Fibroblast of upper back skin (primary cell): ENCODE data around the gene TRABD2B.
A peak's percentile ranks its signal among the peaks of the same experiment; 100 is the strongest.
"Not testable (repeated sequence)": the region's sequence is repeated elsewhere in the genome, so short reads cannot be mapped to it uniquely, and the experiment has no call there.

Source experiments
- DNase-seq: peaks from one replicate; pipeline ENCODE4 v3.0.0-alpha.2; 2013

Gene TRABD2B

DNA sequence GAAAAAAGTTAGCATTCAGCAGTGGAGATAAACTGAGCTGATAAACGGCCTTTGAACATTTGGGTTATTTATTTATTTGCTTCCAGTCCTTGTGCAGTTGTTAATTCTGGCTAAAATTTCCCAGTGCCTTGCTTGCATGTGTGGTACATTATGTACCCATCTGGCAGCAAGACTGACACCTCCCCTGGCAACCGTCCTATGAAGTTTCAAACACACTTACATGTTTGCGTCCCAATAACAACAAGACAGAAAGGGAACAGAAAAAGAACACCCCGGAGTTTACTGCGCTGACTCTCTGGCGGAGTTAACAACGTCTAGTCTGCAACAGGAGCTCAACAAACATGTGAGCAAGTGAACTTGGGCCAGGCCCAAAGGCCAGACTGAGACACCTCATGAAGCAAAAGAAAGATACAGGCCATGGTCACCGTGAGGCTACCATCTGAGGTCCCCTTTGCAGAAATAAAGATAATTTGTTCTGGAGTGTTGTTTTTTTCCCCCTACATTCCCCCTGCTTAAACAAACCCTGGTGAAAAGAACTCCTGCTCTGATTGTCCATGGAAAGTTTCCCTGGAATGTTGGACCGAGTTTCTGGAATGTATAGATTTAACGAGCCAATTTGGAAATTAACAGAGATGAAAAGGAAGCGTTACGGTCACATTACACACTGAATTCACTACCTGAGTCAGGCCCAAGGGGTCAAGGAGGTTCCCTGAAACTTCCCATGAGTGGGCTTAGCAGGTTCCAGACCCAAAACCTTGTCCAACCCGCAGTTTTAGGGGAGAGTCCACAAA is 33.4 kb downstream of the TRABD2B start:
- DNase-seq, result no peak

GRCh38 chr1:47962750-47963492 is 34.3 kb downstream of the TRABD2B start:
- DNase-seq, result no peak

GRCh38 chr1:47961835-47962234 is 35.4 kb downstream of the TRABD2B start:
- DNase-seq, result not testable (repeated sequence)

DNA sequence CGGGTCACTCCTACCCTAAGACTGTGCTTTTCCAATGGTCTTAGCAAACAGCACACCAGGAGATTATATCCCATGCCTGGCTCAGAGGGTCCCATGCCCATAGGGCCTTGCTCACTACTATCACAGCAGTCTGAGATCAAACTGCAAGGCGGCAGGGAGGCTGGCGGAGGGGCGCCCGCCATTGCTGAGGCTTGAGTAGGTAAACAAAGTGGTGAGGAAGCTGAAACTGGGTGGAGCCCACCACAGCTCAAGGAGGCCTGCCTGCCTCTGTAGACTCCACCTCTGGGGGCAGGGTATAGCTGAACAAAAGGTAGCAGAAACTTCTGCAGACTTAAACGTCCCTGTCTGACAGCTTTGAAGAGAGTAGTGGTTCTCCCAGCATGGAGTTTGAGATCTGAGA is 40.7 kb downstream of the TRABD2B start:
- DNase-seq, result not testable (repeated sequence)

- DNase-seq, result no peak
These were observed 43.5 kb downstream of the TRABD2B start for GRCh38 chr1:47953661-47954060.

DNA sequence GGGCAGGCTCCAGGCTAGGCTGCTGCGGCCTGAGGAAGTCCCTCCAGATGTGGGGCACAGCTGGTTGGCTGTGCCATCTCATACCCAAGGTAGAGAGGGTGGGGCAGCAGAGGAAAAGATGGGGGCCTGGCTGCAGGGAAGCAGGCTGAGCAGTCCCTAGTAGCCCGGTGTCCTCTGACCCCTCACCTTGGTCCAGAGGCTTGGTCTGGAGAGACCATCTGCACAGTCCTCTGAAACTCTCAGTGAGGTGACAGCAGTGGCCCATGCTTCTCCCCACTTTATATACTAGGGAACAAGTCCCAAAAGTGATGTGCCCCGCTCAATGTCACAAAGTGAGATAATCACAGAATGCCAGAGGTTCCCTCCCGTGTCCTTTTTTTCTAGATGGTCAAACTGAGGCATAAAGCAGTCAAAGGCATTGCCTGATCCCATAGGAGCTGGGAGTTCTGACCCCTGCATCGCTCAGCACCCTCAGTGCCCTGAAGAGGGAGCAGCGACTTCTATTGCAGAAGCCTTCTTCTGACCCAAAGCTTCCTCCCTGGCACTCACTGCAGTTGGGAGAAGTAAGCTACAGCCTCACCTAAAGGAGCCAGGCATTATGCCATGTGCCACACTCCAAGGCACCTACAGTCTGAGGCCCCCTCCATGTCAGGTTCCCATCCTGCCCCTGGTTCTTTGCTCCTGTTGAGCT is 45.5 kb downstream of the TRABD2B start:
- DNase-seq, result no peak

DNA sequence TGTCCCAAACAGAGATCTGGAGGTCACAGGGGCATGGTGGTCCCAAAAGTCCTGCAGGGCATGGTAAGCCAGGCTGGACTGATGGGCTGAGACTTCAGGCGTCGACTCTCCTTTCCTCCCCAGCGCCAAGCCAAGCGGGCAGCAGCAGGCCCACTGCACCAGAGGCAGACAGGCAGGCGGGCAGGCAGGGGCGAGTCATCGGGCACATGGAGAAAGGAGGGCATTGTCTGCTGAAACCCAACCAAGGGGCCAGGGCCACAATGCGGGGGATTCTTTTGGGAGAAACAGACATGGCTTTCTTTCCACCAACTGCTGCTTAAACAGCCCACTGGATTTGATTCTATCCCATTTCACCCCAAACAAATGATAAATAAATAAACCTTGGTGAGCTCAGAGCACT is 46.2 kb downstream of the TRABD2B start:
- no peak for DNase-seq

DNA sequence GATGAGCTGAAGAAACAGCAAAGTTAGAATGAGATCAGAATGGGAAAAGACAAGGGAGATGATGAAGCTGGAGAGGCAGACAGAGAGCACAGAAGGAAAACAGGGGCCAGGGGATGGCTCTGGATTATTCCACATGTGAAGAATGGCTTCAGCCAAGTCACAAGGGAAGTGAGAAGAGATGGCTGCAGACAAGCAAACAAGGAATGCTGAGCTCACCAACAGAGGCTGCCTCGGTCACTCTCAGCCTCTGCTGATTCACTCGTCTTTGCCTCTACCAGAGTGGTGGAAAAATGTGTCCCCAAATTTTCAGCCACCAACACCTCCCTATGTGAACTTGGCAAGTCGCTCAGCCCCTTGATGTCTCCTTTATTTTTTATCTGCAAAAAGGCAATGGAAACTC is 46.7 kb downstream of the TRABD2B start:
- DNase-seq, result no peak

- DNase-seq, result no peak
These were observed 49.1 kb downstream of the TRABD2B start for GRCh38 chr1:47948126-47948525.

DNA sequence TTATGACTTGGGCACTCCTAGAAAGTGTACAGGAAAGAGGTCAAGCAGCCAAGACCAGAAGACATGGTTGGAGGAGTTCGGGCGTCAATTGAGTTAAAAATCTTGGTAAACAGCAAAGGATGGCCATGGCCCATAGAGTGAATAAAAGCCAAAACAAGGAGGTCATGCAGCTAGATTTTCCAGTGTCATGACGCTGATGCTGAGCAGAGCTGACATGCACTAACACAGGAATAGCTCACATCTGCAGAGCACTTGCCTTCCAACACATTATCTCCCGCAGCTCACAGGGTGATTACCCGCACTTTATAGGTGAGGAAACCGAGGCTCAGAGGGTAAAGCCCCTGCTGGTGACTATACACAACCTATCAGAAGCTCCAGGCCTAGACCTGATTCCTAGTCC is 49.7 kb downstream of the TRABD2B start:
- DNase-seq, result no peak

DNA sequence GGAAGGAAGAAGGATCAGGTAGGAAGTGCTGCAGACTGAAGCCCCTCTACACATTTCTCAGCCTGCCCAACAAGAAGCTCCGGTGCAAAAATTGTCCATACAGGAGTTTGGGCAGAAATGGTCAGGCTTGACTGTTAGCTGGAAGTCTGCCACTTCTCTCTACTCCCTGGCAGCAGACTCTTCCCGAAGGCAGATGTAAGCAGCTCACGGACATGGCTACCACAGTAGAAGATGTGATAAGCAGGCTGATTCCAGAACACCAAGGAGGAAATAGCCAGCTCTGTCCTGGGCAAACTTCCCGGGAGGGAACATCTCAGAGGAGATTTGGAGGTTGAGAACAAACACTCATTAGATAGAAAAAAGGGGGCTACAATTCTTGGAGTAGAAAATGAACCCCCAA is 52.6 kb downstream of the TRABD2B start:
- no peak for DNase-seq

DNA sequence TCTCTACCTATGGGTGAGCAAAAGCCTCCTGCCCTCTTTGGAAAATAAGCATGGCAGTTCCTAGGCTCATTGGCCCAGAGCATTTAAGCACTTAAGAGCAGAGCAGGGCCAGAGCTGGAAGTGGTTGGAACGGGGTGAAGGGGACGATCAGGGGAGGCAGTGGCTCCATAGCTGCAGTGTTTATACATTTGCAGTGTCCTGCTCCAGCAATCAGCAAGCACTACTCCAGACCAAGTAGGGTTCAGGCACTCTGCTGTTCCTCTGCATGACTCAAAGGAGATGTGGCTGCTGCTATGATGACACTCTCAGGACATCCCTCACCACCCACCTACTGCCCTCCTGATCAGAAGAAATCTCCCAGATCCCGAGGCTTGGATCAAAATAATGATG is 55.0 kb downstream of the TRABD2B start:
- DNase-seq, result no peak

- no peak for DNase-seq
These were observed 55.5 kb downstream of the TRABD2B start for GRCh38 chr1:47941609-47942239.

GRCh38 chr1:47940779-47941178 is 56.4 kb downstream of the TRABD2B start:
- peak; percentile 58 for DNase-seq

- DNase-seq, result no peak
These were observed 56.9 kb downstream of the TRABD2B start for GRCh38 chr1:47940326-47940725.

GRCh38 chr1:47938520-47938919 is 58.7 kb downstream of the TRABD2B start:
- DNase-seq, result peak; percentile 64

- no peak for DNase-seq
These were observed 59.5 kb downstream of the TRABD2B start for GRCh38 chr1:47937586-47938254.

GRCh38 chr1:47936916-47937551 is 60.2 kb downstream of the TRABD2B start:
- DNase-seq, result no peak

GRCh38 chr1:47935856-47936255 is 61.3 kb downstream of the TRABD2B start:
- DNase-seq, result no peak

GRCh38 chr1:47935163-47935562 is 62.0 kb downstream of the TRABD2B start:
- DNase-seq, result no peak

- DNase-seq, result peak; percentile 84
These were observed 62.9 kb downstream of the TRABD2B start for GRCh38 chr1:47934243-47934805.

- no peak for DNase-seq
These were observed 64.4 kb downstream of the TRABD2B start for GRCh38 chr1:47932743-47933142.
